Measurements from ENCODE around the gene MOCS1. TPM values are rescaled to one million over a fixed set of nuclear protein-coding genes. Genes with fewer than 3 reads are reported as not detected.
A peak's percentile ranks its signal among the peaks of the same experiment; 100 is the strongest.

Gene MOCS1
- total RNA-seq, 2 experiments from 2014 or later = 2.0 to 2.7 TPM

DNA sequence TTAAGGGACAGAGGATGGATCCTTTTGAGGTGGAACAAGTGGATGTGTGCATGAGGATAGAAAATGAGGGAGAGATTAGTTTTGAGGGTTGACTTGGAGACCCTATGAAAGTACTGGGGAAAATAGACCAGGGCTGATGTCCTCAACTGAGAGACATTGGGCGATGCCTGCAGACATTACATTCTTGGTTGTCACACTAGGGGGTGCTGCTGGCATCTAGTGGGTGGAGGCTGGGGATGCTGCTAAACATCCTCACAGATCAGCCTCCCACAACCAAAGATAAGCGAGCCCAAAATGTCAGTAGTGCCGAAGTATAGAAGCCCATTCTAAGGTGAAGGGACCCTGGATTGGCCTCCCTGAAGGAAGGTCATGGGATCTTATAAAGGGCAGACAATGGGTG, 63.3 kb downstream of the MOCS1 start:
- Mint-ChIP-seq H3K27ac (no peak overlapping the region), H3K4me3 (no peak overlapping the region), H3K9me3 (no peaks in the 10 kb centered on the region), H3K27me3 (no peaks in the 10 kb centered on the region), H3K36me3 (ENCODE audit: low read depth) (no peaks in the 10 kb centered on the region), H3K4me1 (ENCODE audit: low read depth) (no peaks in the 10 kb centered on the region)
- DNase-seq (no peak), ATAC-seq (ENCODE audit: poor library complexity) (no peak)
- POLR2A ChIA-PET = no interaction called here
- Histone ChIP-seq H3K36me3 (ENCODE audit: insufficient read depth, low read length) (no peaks in the 10 kb centered on the region), H3K27me3 (ENCODE audit: control insufficient read depth in 1 of 2, insufficient read depth in 2 of 2, low read length in 2 of 2) (no peaks in the 10 kb centered on the region), H3K4me1 (ENCODE audit: insufficient read depth, low read length) (no peaks in the 10 kb centered on the region), H3K27ac (ENCODE audit: low read depth in 1 of 2, low read length in 2 of 2) (no peak overlapping the region), H3K4me3 (ENCODE audit: low read length) (no peak overlapping the region), H3K9me3 (ENCODE audit: control insufficient read depth in 1 of 2, insufficient read depth in 1 of 2, low read length in 2 of 2) (no peaks in the 10 kb centered on the region)
- CTCF ChIA-PET = no interaction called here
- TF ChIP-seq, protein P1, sequence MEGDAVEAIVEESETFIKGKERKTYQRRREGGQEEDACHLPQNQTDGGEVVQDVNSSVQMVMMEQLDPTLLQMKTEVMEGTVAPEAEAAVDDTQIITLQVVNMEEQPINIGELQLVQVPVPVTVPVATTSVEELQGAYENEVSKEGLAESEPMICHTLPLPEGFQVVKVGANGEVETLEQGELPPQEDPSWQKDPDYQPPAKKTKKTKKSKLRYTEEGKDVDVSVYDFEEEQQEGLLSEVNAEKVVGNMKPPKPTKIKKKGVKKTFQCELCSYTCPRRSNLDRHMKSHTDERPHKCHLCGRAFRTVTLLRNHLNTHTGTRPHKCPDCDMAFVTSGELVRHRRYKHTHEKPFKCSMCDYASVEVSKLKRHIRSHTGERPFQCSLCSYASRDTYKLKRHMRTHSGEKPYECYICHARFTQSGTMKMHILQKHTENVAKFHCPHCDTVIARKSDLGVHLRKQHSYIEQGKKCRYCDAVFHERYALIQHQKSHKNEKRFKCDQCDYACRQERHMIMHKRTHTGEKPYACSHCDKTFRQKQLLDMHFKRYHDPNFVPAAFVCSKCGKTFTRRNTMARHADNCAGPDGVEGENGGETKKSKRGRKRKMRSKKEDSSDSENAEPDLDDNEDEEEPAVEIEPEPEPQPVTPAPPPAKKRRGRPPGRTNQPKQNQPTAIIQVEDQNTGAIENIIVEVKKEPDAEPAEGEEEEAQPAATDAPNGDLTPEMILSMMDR (IDR thresholded peaks at IDR 0.05) = no peak
- intact Hi-C loops (cut with DNase I, micrococcal nuclease) = no loop called here

DNA sequence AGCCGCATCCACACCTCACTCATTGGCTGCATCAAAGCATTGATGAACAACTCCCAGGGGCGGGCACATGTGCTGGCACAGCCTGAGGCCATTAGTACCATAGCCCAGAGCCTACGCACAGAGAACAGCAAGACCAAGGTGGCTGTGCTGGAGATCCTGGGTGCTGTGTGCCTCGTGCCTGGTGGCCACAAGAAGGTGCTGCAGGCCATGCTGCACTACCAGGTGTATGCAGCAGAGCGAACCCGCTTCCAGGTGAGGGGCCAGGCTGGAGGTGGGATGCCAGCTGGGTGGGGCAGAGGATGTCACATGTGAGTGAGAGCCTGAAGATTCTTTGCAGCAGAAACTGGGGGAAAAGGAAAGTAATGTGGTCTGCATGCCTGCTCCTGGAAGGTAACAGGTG, 66.7 kb downstream of the MOCS1 start:
- Histone ChIP-seq H3K9me3 (ENCODE audit: control insufficient read depth in 1 of 2, insufficient read depth in 1 of 2, low read length in 2 of 2) (no peaks in the 10 kb centered on the region), H3K27ac (ENCODE audit: low read depth in 1 of 2, low read length in 2 of 2) (no peak overlapping the region), H3K4me3 (ENCODE audit: low read length) (no peak overlapping the region), H3K36me3 (ENCODE audit: insufficient read depth, low read length) (no peaks in the 10 kb centered on the region), H3K4me1 (ENCODE audit: insufficient read depth, low read length) (no peaks in the 10 kb centered on the region), H3K27me3 (ENCODE audit: control insufficient read depth in 1 of 2, insufficient read depth in 2 of 2, low read length in 2 of 2) (no peaks in the 10 kb centered on the region)
- Mint-ChIP-seq H3K4me3 (no peak overlapping the region), H3K4me1 (ENCODE audit: low read depth) (no peaks in the 10 kb centered on the region), H3K9me3 (no peaks in the 10 kb centered on the region), H3K27ac (no peak overlapping the region), H3K36me3 (ENCODE audit: low read depth) (no peaks in the 10 kb centered on the region), H3K27me3 (peaks cover 8% of the 10 kb centered on the region)
- CTCF ChIA-PET = no interaction called here
- intact Hi-C loops (cut with DNase I, micrococcal nuclease) = loop anchor here (5.0 to 10.0 kb wide), 2 partner anchors 440 to 1167 kb away; partner anchors contain the start of gene UNC5CL (in 1 of the 2)
- DNase-seq = no peak
- no peak for ATAC-seq (ENCODE audit: poor library complexity)
- TF ChIP-seq, protein P1 (IDR thresholded peaks at IDR 0.05) = no peak
- POLR2A ChIA-PET = no interaction called here

DNA sequence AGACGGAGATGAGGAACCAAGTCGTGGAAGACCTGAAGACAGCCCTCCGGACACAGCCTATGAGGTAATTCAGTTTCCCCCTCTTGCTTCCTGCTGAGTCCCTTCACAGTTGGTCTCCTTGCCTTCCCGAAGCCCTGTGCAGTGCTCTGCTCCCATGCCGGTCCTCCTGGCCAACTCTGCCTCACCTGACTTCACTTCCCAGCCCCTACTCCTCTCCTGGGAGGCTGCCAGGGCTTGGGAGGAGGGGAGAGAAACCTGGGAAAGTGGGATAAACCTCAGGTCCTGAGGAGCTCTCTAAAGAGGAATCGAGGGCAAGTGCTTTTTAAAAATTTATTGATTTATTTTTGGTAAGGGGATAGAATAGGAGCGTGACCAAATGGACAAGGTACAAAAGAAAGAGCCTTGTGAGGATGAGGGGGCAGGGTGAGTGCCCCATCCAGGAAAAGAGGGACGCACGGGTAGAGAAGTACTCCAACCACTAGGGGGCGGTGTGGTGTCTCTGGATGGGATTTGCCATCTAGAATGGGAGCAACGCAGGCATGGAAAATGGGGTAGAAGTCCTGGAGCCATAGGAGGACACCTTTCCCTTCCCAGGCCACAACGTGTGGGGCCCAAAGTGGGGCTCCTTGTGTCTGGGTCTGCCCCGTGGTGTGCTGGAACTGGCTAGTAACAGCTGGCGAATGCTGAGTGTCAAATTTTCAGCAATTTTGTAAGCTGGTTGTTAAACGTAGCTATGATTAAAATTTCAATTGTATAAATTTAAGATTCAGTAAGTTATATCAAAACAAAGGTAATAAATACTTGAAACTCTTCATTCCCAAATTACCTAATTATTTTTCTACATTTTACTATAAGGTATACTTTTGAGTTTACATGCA, 69.0 kb downstream of the MOCS1 start:
- Histone ChIP-seq H3K36me3 (ENCODE audit: insufficient read depth, low read length) (no peaks in the 10 kb centered on the region), H3K27ac (ENCODE audit: low read depth in 1 of 2, low read length in 2 of 2) (no peak overlapping the region), H3K4me3 (ENCODE audit: low read length) (no peak overlapping the region), H3K4me1 (ENCODE audit: insufficient read depth, low read length) (no peaks in the 10 kb centered on the region), H3K27me3 (ENCODE audit: control insufficient read depth in 1 of 2, insufficient read depth in 2 of 2, low read length in 2 of 2) (no peaks in the 10 kb centered on the region), H3K9me3 (ENCODE audit: control insufficient read depth in 1 of 2, insufficient read depth in 1 of 2, low read length in 2 of 2) (no peaks in the 10 kb centered on the region)
- POLR2A ChIA-PET = no interaction called here
- intact Hi-C loops (cut with DNase I, micrococcal nuclease) = loop anchor here (5.0 to 10.0 kb wide), 2 partner anchors 442 to 1170 kb away; partner anchors contain the start of gene UNC5CL (in 1 of the 2)
- Mint-ChIP-seq H3K4me3 (no peak overlapping the region), H3K27me3 (peaks cover 13% of the 10 kb centered on the region), H3K36me3 (ENCODE audit: low read depth) (no peaks in the 10 kb centered on the region), H3K4me1 (ENCODE audit: low read depth) (no peaks in the 10 kb centered on the region), H3K9me3 (no peaks in the 10 kb centered on the region), H3K27ac (no peak overlapping the region)
- CTCF ChIA-PET = interaction anchor here (1.3 kb wide), 1 partner anchor 8 kb away, joined by 4 read pairs; no protein-coding TSS in a partner anchor
- DNase-seq (peak; percentile 19 to 65 (median 39)), ATAC-seq (ENCODE audit: poor library complexity) (no peak)
- TF ChIP-seq, protein P1 (IDR thresholded peaks at IDR 0.05) = peak; percentile 87

Measured in CD4-positive, alpha-beta T cell (primary cell).